Thymus (tissue), 11 donors: Measurements from ENCODE around the gene ZBED6. TPM values are rescaled to one million over a fixed set of nuclear protein-coding genes. Genes with fewer than 3 reads are reported as not detected.

Experiments
- DNase-seq, 9 donors: peaks; one replicate each; pipeline ENCODE4 v3.0.0-alpha.2; 2013; ENCODE audit warnings: low spot score in 9 of 9, low read depth in 6 of 9, missing footprints in 1 of 9
- H3K27ac ChIP-seq, 2 donors: one replicate each; pipeline ENCODE4 v1.5.1; 2013; ENCODE audit warnings: control low read depth in 1 of 2, low read depth in 1 of 2, low read length in 1 of 2, mild to moderate bottlenecking in 1 of 2, moderate library complexity in 1 of 2
- H3K27me3 ChIP-seq, 2 donors: one replicate each; pipeline ENCODE4 v1.5.1; 2013; ENCODE audit warnings: low read length in 1 of 2; ENCODE audit not compliant: control insufficient read depth in 2 of 2, insufficient read depth in 1 of 2
- H3K36me3 ChIP-seq, 2 donors: one replicate each; pipeline ENCODE4 v1.5.1; 2013; ENCODE audit warnings: low read length in 1 of 2, mild to moderate bottlenecking in 1 of 2, moderate library complexity in 1 of 2; ENCODE audit not compliant: control insufficient read depth in 2 of 2, insufficient read depth in 2 of 2
- H3K4me1 ChIP-seq, 2 donors: one replicate each; pipeline ENCODE4 v1.5.1; 2013; ENCODE audit warnings: low read length in 2 of 2; ENCODE audit not compliant: control insufficient read depth in 2 of 2, insufficient read depth in 2 of 2
- H3K4me3 ChIP-seq, 2 donors: one replicate each; pipeline ENCODE4 v1.5.1; 2013; ENCODE audit warnings: low read length in 2 of 2, control low read depth in 1 of 2, mild to moderate bottlenecking in 1 of 2
- H3K9me3 ChIP-seq, 2 donors: one replicate each; pipeline ENCODE4 v1.5.1; 2013; ENCODE audit warnings: low read length in 1 of 2, mild to moderate bottlenecking in 1 of 2; ENCODE audit not compliant: control insufficient read depth in 2 of 2, insufficient read depth in 1 of 2
- WGBS: extraction: QIAGEN DNeasy Blood & Tissue Kit; methylation state at CpG from one replicate; pipeline ENCODE4 v1.1.7; 2013; 5-methylcytosine and 5-hydroxymethylcytosine counted together
- polyA plus RNA-seq: library from polyadenylated mRNA; stranded (reverse); fragments of 200-250 nt; gene quantifications from one replicate; pipeline ENCODE4 v1.2.3, GENCODE V29; 2013
- total RNA-seq: library from RNA; stranded (reverse); fragments of 120-200 nt; gene quantifications from one replicate; pipeline ENCODE4 v1.2.4, GENCODE V29; 2013
- donor health status: healthy.

Gene ZBED6
- total and polyA plus RNA-seq, 2 donors, result 0.94 to 13.6 TPM

GRCh38 chr1:203772836-203773235 lies 22.6 kb upstream of the ZBED6 start:
- no peak for DNase-seq
- WGBS, result 98% methylated on average over 1 of the region's 1 CpG

GRCh38 chr1:203776636-203777035 lies 18.8 kb upstream of the ZBED6 start:
- 97% methylated on average over 4 of the region's 4 CpGs for WGBS
- H3K4me1 ChIP-seq, result no peaks in the 10 kb centered on the region
- DNase-seq, result no peak
- H3K9me3 ChIP-seq, result no peaks in the 10 kb centered on the region
- no peak overlapping the region for H3K27ac ChIP-seq
- H3K4me3 ChIP-seq, result no peak overlapping the region
- no peaks in the 10 kb centered on the region for H3K27me3 ChIP-seq
- H3K36me3 ChIP-seq, result peaks cover 24 to 36% of the 10 kb centered on the region in 2 donors

More at GRCh38 chr1:203772836-203773235, 22.6 kb upstream of the ZBED6 start:
- no peak overlapping the region for H3K4me3 ChIP-seq
- H3K9me3 ChIP-seq, result no peaks in the 10 kb centered on the region
- H3K4me1 ChIP-seq, result peaks cover 6 to 15% of the 10 kb centered on the region in 2 donors
- no peaks in the 10 kb centered on the region for H3K27me3 ChIP-seq
- H3K36me3 ChIP-seq, result peaks cover 40 to 49% of the 10 kb centered on the region in 2 donors
- no peak overlapping the region for H3K27ac ChIP-seq

- 96% methylated on average over 3 of the region's 3 CpGs for WGBS
- no peak for DNase-seq
- no peak overlapping the region for H3K4me3 ChIP-seq
Measured at GRCh38 chr1:203777596-203777995, 17.8 kb upstream of the ZBED6 start.

GRCh38 chr1:203778146-203778545 lies 17.3 kb upstream of the ZBED6 start:
- Histone ChIP-seq H3K36me3 (peaks cover 17 to 25% of the 10 kb centered on the region in 2 donors), H3K27me3 (no peaks in the 10 kb centered on the region), H3K4me1 (no peaks in the 10 kb centered on the region), H3K27ac (no peak overlapping the region), H3K4me3 (no peak overlapping the region), H3K9me3 (no peaks in the 10 kb centered on the region)
- WGBS, result 38% methylated on average over 3 of the region's 3 CpGs
- no peak for DNase-seq

More at GRCh38 chr1:203777596-203777995, 17.8 kb upstream of the ZBED6 start:
- Histone ChIP-seq H3K27me3 (no peaks in the 10 kb centered on the region), H3K27ac (no peak overlapping the region), H3K4me1 (no peaks in the 10 kb centered on the region), H3K9me3 (no peaks in the 10 kb centered on the region), H3K36me3 (peaks cover 19 to 30% of the 10 kb centered on the region in 2 donors)

- peaks cover 14 to 18% of the 10 kb centered on the region in 2 donors for H3K36me3 ChIP-seq
Measured at GRCh38 chr1:203778789-203779188, 16.6 kb upstream of the ZBED6 start.

GRCh38 chr1:203781962-203782361 lies 13.5 kb upstream of the ZBED6 start:
- WGBS, result 96% methylated on average over 7 of the region's 7 CpGs

More at GRCh38 chr1:203778789-203779188, 16.6 kb upstream of the ZBED6 start:
- Histone ChIP-seq H3K4me1 (no peaks in the 10 kb centered on the region), H3K4me3 (no peak overlapping the region), H3K27ac (no peak overlapping the region), H3K27me3 (no peaks in the 10 kb centered on the region), H3K9me3 (no peaks in the 10 kb centered on the region)
- WGBS, result 99% methylated on average over 4 of the region's 4 CpGs
- DNase-seq, result no peak

GRCh38 chr1:203789966-203790365 lies 5.5 kb upstream of the ZBED6 start:
- H3K4me1 ChIP-seq, result peaks cover 0 to 3% of the 10 kb centered on the region in 2 donors
- H3K9me3 ChIP-seq, result no peaks in the 10 kb centered on the region
- H3K27me3 ChIP-seq, result no peaks in the 10 kb centered on the region
- no peaks in the 10 kb centered on the region for H3K36me3 ChIP-seq
- no peak for DNase-seq
- H3K27ac ChIP-seq, result no peak overlapping the region
- WGBS, result 94% methylated on average over 3 of the region's 3 CpGs
- no peak overlapping the region for H3K4me3 ChIP-seq

More at GRCh38 chr1:203781962-203782361, 13.5 kb upstream of the ZBED6 start:
- no peak overlapping the region for H3K4me3 ChIP-seq
- H3K9me3 ChIP-seq, result no peaks in the 10 kb centered on the region
- H3K27me3 ChIP-seq, result no peaks in the 10 kb centered on the region
- H3K36me3 ChIP-seq, result no peaks in the 10 kb centered on the region
- no peaks in the 10 kb centered on the region for H3K4me1 ChIP-seq
- no peak for DNase-seq
- no peak overlapping the region for H3K27ac ChIP-seq

- Histone ChIP-seq H3K27ac (no peak overlapping the region), H3K36me3 (peaks cover 0 to 2% of the 10 kb centered on the region in 2 donors), H3K4me1 (peaks cover 0 to 6% of the 10 kb centered on the region in 2 donors), H3K9me3 (no peaks in the 10 kb centered on the region), H3K4me3 (no peak overlapping the region), H3K27me3 (no peaks in the 10 kb centered on the region)
- DNase-seq, result no peak
- 81% methylated on average over 3 of the region's 3 CpGs for WGBS
Measured at GRCh38 chr1:203791498-203791897, 3.9 kb upstream of the ZBED6 start.

- WGBS, result 97% methylated on average over 2 of the region's 2 CpGs
- no peak overlapping the region for H3K4me3 ChIP-seq
- H3K9me3 ChIP-seq, result no peaks in the 10 kb centered on the region
- peaks cover 0 to 8% of the 10 kb centered on the region in 2 donors for H3K36me3 ChIP-seq
- H3K27me3 ChIP-seq, result no peaks in the 10 kb centered on the region
- peaks cover 2 to 14% of the 10 kb centered on the region in 2 donors for H3K4me1 ChIP-seq
- no peak overlapping the region for H3K27ac ChIP-seq
- no peak for DNase-seq
Measured at GRCh38 chr1:203792486-203792885, 2.9 kb upstream of the ZBED6 start.
